Endothelial cell of umbilical vein (primary cell): Measurements from ENCODE around the gene CNNM4. TPM values are rescaled to one million over a fixed set of nuclear protein-coding genes. Genes with fewer than 3 reads are reported as not detected.
A peak's percentile ranks its signal among the peaks of the same experiment; 100 is the strongest.

Source experiments
- Bru-seq: library from RNA; stranded (reverse); fragments of 400-500 nt; gene quantifications from one replicate; lab custom pipeline; 2021; lab: Mats Ljungman, UMichigan
- BruChase-seq, 2 experiments: library from RNA; stranded (reverse); fragments of 400-500 nt; gene quantifications; one replicate each; lab custom pipeline; 2021; lab: Mats Ljungman, UMichigan
- BruUV-seq: library from RNA; stranded (reverse); fragments of 400-500 nt; replicated peaks from 2 replicates; lab custom pipeline; 2021; lab: Mats Ljungman, UMichigan
- CTCF ChIA-PET: fragments of 300-600, 350-600 bp; sonication (Branson Sonifier 250); formaldehyde crosslinking; loops from one replicate; lab custom pipeline; 2021; ENCODE audit warnings: antibody characterized with exemption, inconsistent platforms; lab: Charles Lee
- POLR2A ChIA-PET: fragments of 300-600, 350-600 bp; sonication (Branson Sonifier 250); formaldehyde crosslinking; loops from one replicate; lab custom pipeline; 2021; ENCODE audit warnings: antibody characterized with exemption, inconsistent platforms; lab: Charles Lee
- DNase-seq: peaks from one replicate; pipeline ENCODE4 v3.0.0-alpha.2; 2011; ENCODE audit warnings: low read depth, low spot score
- FAIRE-seq: peaks from 2 replicates; lab custom pipeline; 2011; peaks lifted over from hg19 to GRCh38; lab: Jason Lieb, UNC
- H2AFZ ChIP-seq: 2 replicates; pipeline ENCODE4 v1.6.0; 2012; ENCODE audit warnings: low read depth, low read length, control low read depth, inconsistent platforms
- H3K27ac ChIP-seq: 2 replicates; pipeline ENCODE4 v1.5.1; 2011; ENCODE audit warnings: low read depth, mild to moderate bottlenecking, control low read depth, low read length, moderate library complexity; ENCODE audit not compliant: insufficient read depth
- H3K27me3 ChIP-seq, 2 experiments: 2 replicates each; pipeline versions ENCODE4 v1.6.0 to v1.6.1; 2011; ENCODE audit warnings: low read length in 2 of 2, mixed read lengths in 1 of 2; ENCODE audit not compliant: control insufficient read depth in 2 of 2, insufficient read depth in 2 of 2
- H3K36me3 ChIP-seq, 2 experiments: 2 replicates in 1 of 2; 3 replicates in 1 of 2; pipeline ENCODE4 v1.5.1; 2011; ENCODE audit warnings: low read length in 2 of 2, mild to moderate bottlenecking in 1 of 2, moderate library complexity in 1 of 2; ENCODE audit not compliant: control insufficient read depth in 2 of 2, insufficient read depth in 2 of 2; ENCODE audit errors: extremely low read depth in 1 of 2
- H3K4me1 ChIP-seq: 3 replicates; pipeline ENCODE4 v1.5.1; 2011; ENCODE audit warnings: mild to moderate bottlenecking, low read length; ENCODE audit not compliant: control insufficient read depth, insufficient read depth; ENCODE audit errors: extremely low read depth
- H3K4me2 ChIP-seq: 2 replicates; pipeline ENCODE4 v1.6.1; 2011; ENCODE audit warnings: low read length, control low read depth, mixed read lengths; ENCODE audit not compliant: insufficient read depth
- H3K4me3 ChIP-seq, 3 experiments: fragments of 200-600 bp in 1 of 3; sonication (generic), shearing (Covaris generic) in 1 of 3; replicated peaks in 1 of 3; 2 replicates each; pipeline ENCODE4 v1.5.1; 2011 to 2016; ENCODE audit warnings: control low read depth in 3 of 3, low read length in 3 of 3, mild to moderate bottlenecking in 2 of 3, inconsistent platforms in 1 of 3, low read depth in 1 of 3, moderate library complexity in 1 of 3; ENCODE audit not compliant: insufficient read depth in 1 of 3
- H3K79me2 ChIP-seq: 2 replicates; pipeline ENCODE4 v1.6.0; 2012; ENCODE audit warnings: low read length, inconsistent platforms; ENCODE audit not compliant: control insufficient read depth, insufficient read depth
- H3K9ac ChIP-seq: replicated peaks from 2 replicates; pipeline ENCODE3; 2011; ENCODE audit warnings: low read length, control low read depth; ENCODE audit not compliant: insufficient read depth; ENCODE audit errors: extremely low read depth
- H3K9me1 ChIP-seq: replicated peaks from 3 replicates; pipeline ENCODE4 v1.6.0; 2011; ENCODE audit warnings: mild to moderate bottlenecking, low read length; ENCODE audit not compliant: control insufficient read depth, insufficient read depth; ENCODE audit errors: extremely low read depth
- H3K9me3 ChIP-seq: replicated peaks from 2 replicates; pipeline ENCODE4 v1.5.1; 2012; ENCODE audit warnings: low read length, inconsistent platforms; ENCODE audit not compliant: control insufficient read depth, insufficient read depth
- H4K20me1 ChIP-seq: replicated peaks from 2 replicates; pipeline ENCODE3; 2011; ENCODE audit warnings: mild to moderate bottlenecking, low read length; ENCODE audit not compliant: control insufficient read depth, insufficient read depth; ENCODE audit errors: extremely low read depth
- EZH2 ChIP-seq: IDR thresholded peaks from 2 replicates; pipeline ENCODE4 v1.6.1; 2012; ENCODE audit warnings: borderline replicate concordance, low read depth, mild to moderate bottlenecking, moderate library complexity, low read length, inconsistent platforms; ENCODE audit not compliant: severe bottlenecking
- GATA2 ChIP-seq: IDR thresholded peaks from 2 replicates; pipeline ENCODE4 v1.7.0; 2011; ENCODE audit warnings: low read depth, mild to moderate bottlenecking, moderate library complexity, mixed read lengths, low read length; ENCODE audit not compliant: insufficient read length, insufficient read depth
- JUN ChIP-seq: IDR thresholded peaks from 2 replicates; pipeline ENCODE4 v1.6.1; 2011; ENCODE audit warnings: borderline replicate concordance, low read depth; ENCODE audit not compliant: insufficient read length, insufficient read depth
- POLR2A ChIP-seq: IDR thresholded peaks from 2 replicates; pipeline ENCODE4 v1.6.1; 2012; ENCODE audit warnings: low read depth, mild to moderate bottlenecking, control low read depth, low read length
- POLR2AphosphoS5 ChIP-seq: IDR thresholded peaks from 2 replicates; pipeline ENCODE4 v1.6.1; 2012; ENCODE audit warnings: low read depth, mild to moderate bottlenecking, control low read depth, low read length, moderate library complexity; ENCODE audit not compliant: insufficient read depth
- dilution Hi-C: fragments of 300-500 bp; cut with MboI; formaldehyde crosslinking; loops from one replicate; pipeline ENCODE4 v1.15.0; 2019; ENCODE audit warnings: low sequenced_read_pairs; ENCODE audit not compliant: extremely low pct_ligation_motif_present
- intact Hi-C: fragments of 100-400 bp; cut with micrococcal nuclease; formaldehyde crosslinking; loops from one replicate; pipeline ENCODE4 v1.10.0; 2022
- long read RNA-seq: library from polyadenylated mRNA; stranded (forward); transcript quantifications from one replicate; pipeline ENCODE4 v2.0.0, GENCODE V29; 2021
- polyA minus RNA-seq, 3 experiments: library from RNA; depleted of rRNA, polyadenylated mRNA; stranded (reverse); fragments of >200 nt; gene quantifications; 1 replicate in 1 of 3; 2 replicates in 2 of 3; pipeline ENCODE4 v1.2.3, GENCODE V29; 2011
- polyA plus RNA-seq, 4 experiments: library from polyadenylated mRNA; depleted of rRNA in 3 of 4; stranded (reverse) in 3 of 4; unstranded in 1 of 4; fragments of >200 nt; gene quantifications; 2 replicates each; pipeline versions ENCODE4 v1.2.1 to v1.2.3, GENCODE V29; 2011 to 2012; ENCODE audit warnings: missing spikeins in 1 of 4
- total RNA-seq: library from RNA; stranded (reverse); gene quantifications from 2 replicates; pipeline ENCODE4 v1.2.3, GENCODE V29; 2021
- TF ChIP-seq, protein P1 (sequence below), 2 donors: IDR thresholded peaks; 1 replicate in 1 of 2; 2 replicates in 1 of 2; pipeline ENCODE4 v1.5.1; 2011; ENCODE audit warnings: low read length in 2 of 2, mild to moderate bottlenecking in 2 of 2, moderate library complexity in 2 of 2, control low read depth in 1 of 2, inconsistent platforms in 1 of 2, low read depth in 1 of 2; ENCODE audit not compliant: insufficient read depth in 1 of 2; ENCODE audit errors: extremely low read depth in 1 of 2
- TF ChIP-seq, protein P2 (sequence below): IDR thresholded peaks from 2 replicates; pipeline ENCODE4 v1.6.1; 2011; ENCODE audit not compliant: insufficient read depth, insufficient read length

CNNM4 gene
- total RNA-seq (5.3 TPM in 2 replicates), polyA plus RNA-seq (4.7 and 5.3 TPM in 2 replicates), polyA minus RNA-seq (8.7 TPM in 2 replicates), Bru-seq, nascent RNA (percentile 39 among the genes with signal in this experiment), BruChase-seq, experiment 1, labeled RNA remaining after a 6-hour chase (percentile 42 among the genes with signal in this experiment), BruChase-seq, experiment 2, labeled RNA remaining after a 2-hour chase (percentile 38 among the genes with signal in this experiment)
- polyA plus RNA-seq (2011; cell fraction: cytosol; rRNA removed): 4.5 TPM in 2 replicates
- 4.2 and 5.5 TPM in 2 replicates for polyA plus RNA-seq (2011; cell fraction: nucleus; rRNA removed)
- 5.5 and 5.7 TPM in 2 replicates for polyA plus RNA-seq (2012)
- 8.8 TPM for polyA minus RNA-seq (2011; cell fraction: cytosol; rRNA and poly(A)+ RNA removed)
- 3.9 and 4.1 TPM in 2 replicates for polyA minus RNA-seq (2011; cell fraction: nucleus; rRNA and poly(A)+ RNA removed)
- long read RNA-seq, full-length matches to known transcripts: 10 of 12 reads
- long read RNA-seq, partial matches to known transcripts: 1 of 12 reads
- long read RNA-seq, other reads (novel, unspliced or antisense): 1 of 12 reads

DNA sequence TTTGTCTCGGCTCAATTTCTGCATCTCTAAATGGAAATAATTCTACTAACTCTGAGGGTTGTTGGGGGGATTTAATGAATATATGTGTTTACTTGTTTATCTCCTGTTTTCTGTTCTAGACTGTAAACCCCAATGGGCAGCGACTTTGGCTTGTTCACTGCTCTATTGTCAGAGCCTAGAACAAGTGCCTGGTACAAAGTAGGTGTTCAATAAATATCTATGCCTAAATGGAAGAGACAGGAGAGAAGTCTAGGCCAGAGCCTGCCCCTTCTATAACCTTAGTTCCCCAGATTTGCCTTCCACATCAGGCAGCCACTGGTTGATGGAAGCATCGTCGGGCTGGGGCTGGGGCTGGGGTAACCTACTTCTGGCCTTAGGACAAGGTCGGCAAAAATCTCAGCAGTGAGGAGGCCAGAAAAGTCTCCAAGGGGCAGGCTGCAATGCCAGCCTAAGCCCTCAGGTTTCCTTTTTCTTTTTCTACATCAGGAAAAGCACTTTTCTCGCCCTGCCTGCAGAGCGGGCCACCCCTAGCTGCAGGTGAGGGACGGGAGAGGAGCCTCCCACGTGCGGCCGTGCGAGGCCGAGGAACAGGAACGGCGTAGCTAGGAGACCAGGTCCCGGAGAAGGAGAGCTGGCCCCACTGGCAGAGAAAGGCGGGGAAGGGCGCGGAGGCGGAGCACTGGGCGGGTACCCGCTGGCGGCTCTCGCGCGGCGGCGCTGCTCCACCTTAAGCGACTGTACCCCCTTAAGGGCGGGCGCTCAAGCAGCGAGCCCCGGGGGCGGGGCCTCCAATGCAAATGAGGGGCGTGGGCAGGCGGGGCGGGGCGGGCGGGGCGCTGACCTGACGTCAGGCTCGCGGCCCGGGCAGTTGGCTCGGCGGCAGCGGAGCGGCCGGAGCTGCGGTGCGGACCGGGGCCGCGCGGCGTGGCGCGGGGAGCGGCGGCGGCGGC is at the start of gene CNNM4:
Gene CNNM4 (plus strand): TSS at position 867 of the 950 bp plus-strand sequence. CDS start 98 bp downstream, outside the sequence.
- DNase-seq (peak; percentile 92), FAIRE-seq (peak; percentile 83)
- no peaks in the 10 kb centered on the region for H3K36me3 ChIP-seq
- intact Hi-C loops (loop anchor here (1.0 to 5.0 kb wide), 7 partner anchors 20 to 223 kb away; partner anchors contain the start of genes ANKRD39, ARID5A, CNNM3 and LMAN2L), dilution Hi-C loops (no loop called here)
- H3K4me3 ChIP-seq: peak within 1 kb of the TSS in 2 of 3 experiments; percentile 31 to 32
- no peak for TF ChIP-seq EZH2
- no peak for TF ChIP-seq GATA2
- peak; percentile 69 for TF ChIP-seq POLR2A
- no peak for TF ChIP-seq JUN
- TF ChIP-seq, protein P1, sequence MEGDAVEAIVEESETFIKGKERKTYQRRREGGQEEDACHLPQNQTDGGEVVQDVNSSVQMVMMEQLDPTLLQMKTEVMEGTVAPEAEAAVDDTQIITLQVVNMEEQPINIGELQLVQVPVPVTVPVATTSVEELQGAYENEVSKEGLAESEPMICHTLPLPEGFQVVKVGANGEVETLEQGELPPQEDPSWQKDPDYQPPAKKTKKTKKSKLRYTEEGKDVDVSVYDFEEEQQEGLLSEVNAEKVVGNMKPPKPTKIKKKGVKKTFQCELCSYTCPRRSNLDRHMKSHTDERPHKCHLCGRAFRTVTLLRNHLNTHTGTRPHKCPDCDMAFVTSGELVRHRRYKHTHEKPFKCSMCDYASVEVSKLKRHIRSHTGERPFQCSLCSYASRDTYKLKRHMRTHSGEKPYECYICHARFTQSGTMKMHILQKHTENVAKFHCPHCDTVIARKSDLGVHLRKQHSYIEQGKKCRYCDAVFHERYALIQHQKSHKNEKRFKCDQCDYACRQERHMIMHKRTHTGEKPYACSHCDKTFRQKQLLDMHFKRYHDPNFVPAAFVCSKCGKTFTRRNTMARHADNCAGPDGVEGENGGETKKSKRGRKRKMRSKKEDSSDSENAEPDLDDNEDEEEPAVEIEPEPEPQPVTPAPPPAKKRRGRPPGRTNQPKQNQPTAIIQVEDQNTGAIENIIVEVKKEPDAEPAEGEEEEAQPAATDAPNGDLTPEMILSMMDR (IDR thresholded peaks at IDR 0.05; ENCODE audit: extremely low read depth in 1 of 2, insufficient read depth in 1 of 2, low read depth in 1 of 2, low read length in 2 of 2): peak in 1 of 2 donors; percentile 14
- TF ChIP-seq, protein P2, sequence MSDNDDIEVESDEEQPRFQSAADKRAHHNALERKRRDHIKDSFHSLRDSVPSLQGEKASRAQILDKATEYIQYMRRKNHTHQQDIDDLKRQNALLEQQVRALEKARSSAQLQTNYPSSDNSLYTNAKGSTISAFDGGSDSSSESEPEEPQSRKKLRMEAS: peak; percentile 41
- TF ChIP-seq POLR2AphosphoS5: peak; percentile 83
- H3K9me3 ChIP-seq: no peaks in the 10 kb centered on the region
- peak within 1 kb of the TSS; percentile 10 for H3K9ac ChIP-seq
- no peaks in the 10 kb centered on the region for H4K20me1 ChIP-seq
- H3K27ac ChIP-seq: no peak within 1 kb of the TSS
- no peaks in the 10 kb centered on the region for H3K9me1 ChIP-seq
- no peaks in the 10 kb centered on the region for H3K27me3 ChIP-seq
- H3K4me2 ChIP-seq: peak within 1 kb of the TSS; percentile 50
- BruUV-seq: no TSS peak
- POLR2A ChIA-PET: no interaction called here
- CTCF ChIA-PET: interaction anchor here (0.7 to 2.2 kb wide), 13 partner anchors 11 to 212 kb away, joined by 3 to 7 read pairs (median 4); no protein-coding TSS in a partner anchor
- peak within 1 kb of the TSS; percentile 94 for H2AFZ ChIP-seq
- H3K79me2 ChIP-seq: no peaks in the 10 kb centered on the region
- peaks cover 16% of the 10 kb centered on the region for H3K4me1 ChIP-seq
